Stimulated activated CD4-positive, alpha-beta T cell treated with anti-CD3 and anti-CD28 coated beads, Interleukin-4, amount 100 ng/mL, for 48 hours (primary cell): ENCODE results near the gene SPHK1.

ENCODE experiments used
- DNase-seq, 2 donors: peaks; one replicate each; pipeline ENCODE4 v3.0.0-alpha.2; 2020; ENCODE audit warnings: low read depth in 2 of 2

Gene SPHK1

GRCh38 chr17:76384987-76385891 is 830 bp downstream of the SPHK1 start:
- peak in 1 of 2 donors; percentile 16 for DNase-seq

GRCh38 chr17:76385892-76386786 is 1.7 kb downstream of the SPHK1 start:
- peak; percentile 84 to 86 for DNase-seq

- no peak for DNase-seq
Measured at GRCh38 chr17:76386966-76387765, 2.8 kb downstream of the SPHK1 start.

- DNase-seq: no peak
Measured at GRCh38 chr17:76388966-76389888, 4.8 kb downstream of the SPHK1 start.

- no peak for DNase-seq
Measured at GRCh38 chr17:76390003-76390421, 5.6 kb downstream of the SPHK1 start.

GRCh38 chr17:76391200-76391715 is 6.8 kb downstream of the SPHK1 start:
- DNase-seq: no peak

GRCh38 chr17:76394166-76394565 is 9.8 kb downstream of the SPHK1 start:
- no peak for DNase-seq

- DNase-seq: no peak
Measured at GRCh38 chr17:76395980-76396379, 11.6 kb downstream of the SPHK1 start.

- no peak for DNase-seq
Measured at GRCh38 chr17:76397184-76397583, 12.8 kb downstream of the SPHK1 start.

- DNase-seq: peak; percentile 82 to 88
Measured at GRCh38 chr17:76397687-76398522, 13.5 kb downstream of the SPHK1 start.

GRCh38 chr17:76398523-76399174 is 14.2 kb downstream of the SPHK1 start:
- DNase-seq: no peak

GRCh38 chr17:76399175-76400172 is 15.1 kb downstream of the SPHK1 start:
- no peak for DNase-seq

GRCh38 chr17:76402711-76403110 is 18.3 kb downstream of the SPHK1 start:
- no peak for DNase-seq

GRCh38 chr17:76404256-76404655 is 19.8 kb downstream of the SPHK1 start:
- DNase-seq: no peak

- no peak for DNase-seq
Measured at GRCh38 chr17:76404976-76405563, 20.7 kb downstream of the SPHK1 start.

- DNase-seq: no peak
Measured at GRCh38 chr17:76405607-76405966, 21.2 kb downstream of the SPHK1 start.

- DNase-seq: no peak
Measured at GRCh38 chr17:76405967-76406647, 21.7 kb downstream of the SPHK1 start.
